ENCODE measurements around the gene TMEM52.

DNA sequence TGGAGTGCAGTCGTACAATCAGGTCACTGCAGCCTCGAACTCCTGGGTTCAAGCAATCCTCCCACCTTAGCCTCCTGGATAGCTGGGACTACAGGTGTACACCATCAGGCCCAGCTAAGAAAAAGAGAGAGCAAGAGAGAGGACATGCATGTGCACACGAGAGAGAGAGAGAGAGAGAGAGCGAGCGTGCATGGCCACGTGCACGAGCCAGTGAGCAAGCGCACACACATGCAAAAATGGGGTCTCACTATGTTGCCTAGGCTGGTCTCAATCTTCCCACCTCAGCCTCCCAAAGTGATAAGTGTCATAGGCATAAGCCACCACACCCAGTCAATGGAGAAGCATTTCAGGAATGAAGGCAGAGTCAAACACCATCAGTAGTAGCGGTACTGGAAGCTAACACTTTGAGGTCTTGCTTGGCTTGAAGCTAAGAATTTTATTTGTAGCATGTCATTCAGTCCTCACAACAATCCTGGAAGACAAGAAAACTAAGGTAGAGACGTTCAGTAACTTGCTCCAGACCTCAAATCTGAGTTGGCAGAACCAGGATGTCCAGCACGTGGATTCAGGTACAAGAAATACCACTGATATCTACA is 42.6 kb downstream of the TMEM52 start:
- TF ChIP-seq, protein P1, sequence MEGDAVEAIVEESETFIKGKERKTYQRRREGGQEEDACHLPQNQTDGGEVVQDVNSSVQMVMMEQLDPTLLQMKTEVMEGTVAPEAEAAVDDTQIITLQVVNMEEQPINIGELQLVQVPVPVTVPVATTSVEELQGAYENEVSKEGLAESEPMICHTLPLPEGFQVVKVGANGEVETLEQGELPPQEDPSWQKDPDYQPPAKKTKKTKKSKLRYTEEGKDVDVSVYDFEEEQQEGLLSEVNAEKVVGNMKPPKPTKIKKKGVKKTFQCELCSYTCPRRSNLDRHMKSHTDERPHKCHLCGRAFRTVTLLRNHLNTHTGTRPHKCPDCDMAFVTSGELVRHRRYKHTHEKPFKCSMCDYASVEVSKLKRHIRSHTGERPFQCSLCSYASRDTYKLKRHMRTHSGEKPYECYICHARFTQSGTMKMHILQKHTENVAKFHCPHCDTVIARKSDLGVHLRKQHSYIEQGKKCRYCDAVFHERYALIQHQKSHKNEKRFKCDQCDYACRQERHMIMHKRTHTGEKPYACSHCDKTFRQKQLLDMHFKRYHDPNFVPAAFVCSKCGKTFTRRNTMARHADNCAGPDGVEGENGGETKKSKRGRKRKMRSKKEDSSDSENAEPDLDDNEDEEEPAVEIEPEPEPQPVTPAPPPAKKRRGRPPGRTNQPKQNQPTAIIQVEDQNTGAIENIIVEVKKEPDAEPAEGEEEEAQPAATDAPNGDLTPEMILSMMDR (IDR thresholded peaks at IDR 0.05; ENCODE audit: low read depth, low read length, missing input control): no peak
- TF ChIP-seq, protein P2, sequence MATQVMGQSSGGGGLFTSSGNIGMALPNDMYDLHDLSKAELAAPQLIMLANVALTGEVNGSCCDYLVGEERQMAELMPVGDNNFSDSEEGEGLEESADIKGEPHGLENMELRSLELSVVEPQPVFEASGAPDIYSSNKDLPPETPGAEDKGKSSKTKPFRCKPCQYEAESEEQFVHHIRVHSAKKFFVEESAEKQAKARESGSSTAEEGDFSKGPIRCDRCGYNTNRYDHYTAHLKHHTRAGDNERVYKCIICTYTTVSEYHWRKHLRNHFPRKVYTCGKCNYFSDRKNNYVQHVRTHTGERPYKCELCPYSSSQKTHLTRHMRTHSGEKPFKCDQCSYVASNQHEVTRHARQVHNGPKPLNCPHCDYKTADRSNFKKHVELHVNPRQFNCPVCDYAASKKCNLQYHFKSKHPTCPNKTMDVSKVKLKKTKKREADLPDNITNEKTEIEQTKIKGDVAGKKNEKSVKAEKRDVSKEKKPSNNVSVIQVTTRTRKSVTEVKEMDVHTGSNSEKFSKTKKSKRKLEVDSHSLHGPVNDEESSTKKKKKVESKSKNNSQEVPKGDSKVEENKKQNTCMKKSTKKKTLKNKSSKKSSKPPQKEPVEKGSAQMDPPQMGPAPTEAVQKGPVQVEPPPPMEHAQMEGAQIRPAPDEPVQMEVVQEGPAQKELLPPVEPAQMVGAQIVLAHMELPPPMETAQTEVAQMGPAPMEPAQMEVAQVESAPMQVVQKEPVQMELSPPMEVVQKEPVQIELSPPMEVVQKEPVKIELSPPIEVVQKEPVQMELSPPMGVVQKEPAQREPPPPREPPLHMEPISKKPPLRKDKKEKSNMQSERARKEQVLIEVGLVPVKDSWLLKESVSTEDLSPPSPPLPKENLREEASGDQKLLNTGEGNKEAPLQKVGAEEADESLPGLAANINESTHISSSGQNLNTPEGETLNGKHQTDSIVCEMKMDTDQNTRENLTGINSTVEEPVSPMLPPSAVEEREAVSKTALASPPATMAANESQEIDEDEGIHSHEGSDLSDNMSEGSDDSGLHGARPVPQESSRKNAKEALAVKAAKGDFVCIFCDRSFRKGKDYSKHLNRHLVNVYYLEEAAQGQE (IDR thresholded peaks at IDR 0.05): no peak
- no peak for TF ChIP-seq JUND (IDR thresholded peaks at IDR 0.05)
- no peak for TF ChIP-seq TAF1 (conservative IDR thresholded peaks at IDR 0.05)
- TF ChIP-seq SP1 (IDR thresholded peaks at IDR 0.05): no peak
- no peak for TF ChIP-seq YY1 (IDR thresholded peaks at IDR 0.05)
- TF ChIP-seq RAD21 (IDR thresholded peaks at IDR 0.05): no peak
- no peak for TF ChIP-seq EGR1 (IDR thresholded peaks at IDR 0.05; ENCODE audit: low read depth in 2 of 2)
- TF ChIP-seq RXRA (IDR thresholded peaks at IDR 0.05): no peak
